ENCODE measurements around the gene TST.

Gene TST

GRCh38 chr22:37030560-37031281 is 11.5 kb upstream of the TST start:
- Histone ChIP-seq H3K4me3 (ENCODE audit: extremely low read depth, insufficient read depth, low read length, poor library complexity, severe bottlenecking) (no peak overlapping the region), H3K4me1 (ENCODE audit: control insufficient read depth, insufficient read depth, low read length, poor library complexity, severe bottlenecking) (peaks cover 3% of the 10 kb centered on the region), H3K27ac (ENCODE audit: low read depth, low read length, severe bottlenecking) (no peak overlapping the region), H3K9me3 (ENCODE audit: control insufficient read depth, low read length) (no peaks in the 10 kb centered on the region), H3K36me3 (ENCODE audit: control insufficient read depth, insufficient read depth, low read length) (peaks cover 45% of the 10 kb centered on the region)
- 81 to 83% methylated on average over 13 to 14 of the region's 14 CpGs for WGBS, 2 experiments (ENCODE audit: insufficient coverage in 2 of 2)

GRCh38 chr22:37028692-37029674 is 9.7 kb upstream of the TST start:
- 94% methylated on average over 19 to 20 of the region's 22 CpGs for WGBS, 2 experiments (ENCODE audit: insufficient coverage in 2 of 2)
- H3K4me3 ChIP-seq (ENCODE audit: extremely low read depth, insufficient read depth, low read length, poor library complexity, severe bottlenecking) = no peak overlapping the region
- H3K9me3 ChIP-seq (ENCODE audit: control insufficient read depth, low read length) = no peaks in the 10 kb centered on the region
- peaks cover 62% of the 10 kb centered on the region for H3K36me3 ChIP-seq (ENCODE audit: control insufficient read depth, insufficient read depth, low read length)
- H3K4me1 ChIP-seq (ENCODE audit: control insufficient read depth, insufficient read depth, low read length, poor library complexity, severe bottlenecking) = peaks cover 3% of the 10 kb centered on the region
- no peak overlapping the region for H3K27ac ChIP-seq (ENCODE audit: low read depth, low read length, severe bottlenecking)

DNA sequence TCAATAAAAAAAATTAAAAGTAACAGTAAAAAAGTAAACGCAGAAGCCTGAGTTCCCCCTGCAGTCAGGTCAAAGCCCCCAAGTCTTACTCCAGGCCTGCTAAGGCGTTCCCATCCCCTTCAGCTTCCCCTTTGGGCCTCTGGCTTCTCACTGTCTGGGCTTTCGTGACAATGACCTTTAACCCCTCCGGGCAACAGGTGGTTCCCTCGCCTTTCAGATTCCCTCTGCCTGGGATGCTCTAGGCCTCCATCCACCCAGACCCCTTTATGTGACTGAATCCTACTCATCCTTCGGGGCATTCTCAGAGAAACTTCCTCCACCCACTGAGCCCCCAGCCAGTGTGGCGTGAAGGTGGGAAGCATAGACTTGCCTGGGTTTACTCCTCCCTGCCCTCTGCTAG is 8.3 kb upstream of the TST start:
- peaks cover 68% of the 10 kb centered on the region for H3K36me3 ChIP-seq (ENCODE audit: control insufficient read depth, insufficient read depth, low read length)
- WGBS, 2 experiments (ENCODE audit: insufficient coverage in 2 of 2) = 83 to 96% methylated on average over 5 to 6 of the region's 7 CpGs
- H3K9me3 ChIP-seq (ENCODE audit: control insufficient read depth, low read length) = no peaks in the 10 kb centered on the region

GRCh38 chr22:37026325-37026724 is 7.1 kb upstream of the TST start:
- Histone ChIP-seq H3K9me3 (ENCODE audit: control insufficient read depth, low read length) (no peaks in the 10 kb centered on the region), H3K36me3 (ENCODE audit: control insufficient read depth, insufficient read depth, low read length) (peaks cover 68% of the 10 kb centered on the region), H3K27ac (ENCODE audit: low read depth, low read length, severe bottlenecking) (no peak overlapping the region), H3K4me1 (ENCODE audit: control insufficient read depth, insufficient read depth, low read length, poor library complexity, severe bottlenecking) (peaks cover 11% of the 10 kb centered on the region), H3K4me3 (ENCODE audit: extremely low read depth, insufficient read depth, low read length, poor library complexity, severe bottlenecking) (no peak overlapping the region)
- WGBS, 2 experiments (ENCODE audit: insufficient coverage in 2 of 2) = 97 to 100% methylated on average over 3 to 4 of the region's 5 CpGs

More for the DNA sequence above, 8.3 kb upstream of the TST start:
- Histone ChIP-seq H3K4me1 (ENCODE audit: control insufficient read depth, insufficient read depth, low read length, poor library complexity, severe bottlenecking) (peaks cover 6% of the 10 kb centered on the region), H3K4me3 (ENCODE audit: extremely low read depth, insufficient read depth, low read length, poor library complexity, severe bottlenecking) (no peak overlapping the region), H3K27ac (ENCODE audit: low read depth, low read length, severe bottlenecking) (no peak overlapping the region)

DNA sequence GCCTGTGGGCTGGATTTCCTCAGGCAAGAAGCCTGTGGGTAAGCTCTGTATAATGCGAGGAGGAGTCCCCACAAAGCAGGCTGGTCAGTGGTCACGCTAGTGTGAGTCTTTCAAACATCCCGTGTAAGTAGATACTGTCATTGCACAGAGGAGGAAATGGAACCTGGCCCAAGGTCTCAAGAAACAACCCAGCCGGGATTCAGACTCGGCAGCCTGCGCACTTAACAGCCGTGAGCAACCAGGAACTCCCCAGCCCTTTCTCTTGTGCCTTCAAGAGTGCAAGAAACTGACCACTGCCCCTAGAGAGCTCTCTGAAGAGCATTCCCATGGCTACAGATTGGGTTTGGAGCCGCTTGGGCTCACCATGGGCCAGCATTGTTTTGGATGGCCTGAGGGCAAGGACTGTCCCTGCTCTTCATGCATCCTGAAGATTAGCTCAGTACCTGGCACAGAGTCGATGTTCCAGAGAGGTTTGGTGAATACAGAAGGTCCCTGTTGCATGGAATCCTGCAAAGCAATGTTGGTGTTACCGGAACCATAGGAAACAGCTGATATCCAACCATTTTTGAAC is 6.3 kb upstream of the TST start:
- Histone ChIP-seq H3K4me3 (ENCODE audit: extremely low read depth, insufficient read depth, low read length, poor library complexity, severe bottlenecking) (no peak overlapping the region), H3K9me3 (ENCODE audit: control insufficient read depth, low read length) (no peaks in the 10 kb centered on the region), H3K36me3 (ENCODE audit: control insufficient read depth, insufficient read depth, low read length) (peaks cover 68% of the 10 kb centered on the region), H3K27ac (ENCODE audit: low read depth, low read length, severe bottlenecking) (no peak overlapping the region), H3K4me1 (ENCODE audit: control insufficient read depth, insufficient read depth, low read length, poor library complexity, severe bottlenecking) (peaks cover 11% of the 10 kb centered on the region)
- WGBS, 2 experiments (ENCODE audit: insufficient coverage in 2 of 2) = 86 to 88% methylated on average over 10 of the region's 10 CpGs

GRCh38 chr22:37024339-37025157 is 5.3 kb upstream of the TST start:
- Histone ChIP-seq H3K4me1 (ENCODE audit: control insufficient read depth, insufficient read depth, low read length, poor library complexity, severe bottlenecking) (peaks cover 9% of the 10 kb centered on the region), H3K36me3 (ENCODE audit: control insufficient read depth, insufficient read depth, low read length) (peaks cover 59% of the 10 kb centered on the region), H3K4me3 (ENCODE audit: extremely low read depth, insufficient read depth, low read length, poor library complexity, severe bottlenecking) (no peak overlapping the region), H3K27ac (ENCODE audit: low read depth, low read length, severe bottlenecking) (no peak overlapping the region), H3K9me3 (ENCODE audit: control insufficient read depth, low read length) (no peaks in the 10 kb centered on the region)
- WGBS, 2 experiments (ENCODE audit: insufficient coverage in 2 of 2) = 96 to 97% methylated on average over 61 to 69 of the region's 71 CpGs

- WGBS, 2 experiments (ENCODE audit: insufficient coverage in 2 of 2) = 96 to 99% methylated on average over 22 to 34 of the region's 34 CpGs
- Histone ChIP-seq H3K4me1 (ENCODE audit: control insufficient read depth, insufficient read depth, low read length, poor library complexity, severe bottlenecking) (peaks cover 9% of the 10 kb centered on the region), H3K36me3 (ENCODE audit: control insufficient read depth, insufficient read depth, low read length) (peaks cover 52% of the 10 kb centered on the region)
Measured at GRCh38 chr22:37023743-37024338, 4.6 kb upstream of the TST start.

DNA sequence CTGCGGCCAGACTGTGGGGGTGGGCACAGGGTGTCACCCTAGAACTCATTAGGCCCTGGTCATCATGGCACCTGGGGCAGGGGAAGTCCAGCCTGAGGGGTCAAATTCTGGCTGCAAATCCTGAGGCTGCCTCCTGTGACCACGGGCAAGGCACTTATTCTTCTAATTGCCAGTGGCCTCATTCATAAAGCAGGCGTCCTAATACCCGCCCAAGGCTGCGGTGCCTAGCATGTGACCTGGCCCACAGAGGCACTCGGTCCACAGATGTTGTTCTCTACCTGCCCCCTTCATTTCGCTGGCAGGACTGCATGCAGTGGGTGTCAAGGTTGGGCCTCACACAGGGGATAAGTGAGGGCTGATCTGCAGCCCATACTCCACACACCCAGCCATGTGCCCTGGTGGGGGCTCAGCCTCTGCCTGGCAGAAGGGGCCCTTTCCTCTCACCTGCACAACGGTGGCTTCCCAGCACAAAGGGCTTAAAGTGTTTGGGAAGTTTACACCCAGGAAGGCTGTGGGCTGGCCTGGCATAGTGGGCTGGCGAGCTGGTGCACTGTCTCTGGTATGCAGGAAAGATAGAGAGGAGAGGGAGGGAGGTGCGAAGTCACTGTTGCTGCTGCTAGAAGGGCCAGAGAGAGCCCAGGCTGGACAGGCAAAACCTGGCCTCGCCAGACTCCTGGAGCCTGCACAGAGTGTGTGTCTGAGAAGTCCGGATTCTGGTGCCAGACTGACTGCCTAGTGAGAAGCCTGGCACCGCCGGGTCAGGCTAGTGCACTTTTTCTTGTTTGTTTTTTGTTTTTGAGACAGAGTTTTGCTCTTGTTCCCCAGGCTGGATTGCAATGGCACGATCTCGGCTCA is 3.5 kb upstream of the TST start:
- H3K36me3 ChIP-seq (ENCODE audit: control insufficient read depth, insufficient read depth, low read length) = peaks cover 47% of the 10 kb centered on the region
- no peaks in the 10 kb centered on the region for H3K9me3 ChIP-seq (ENCODE audit: control insufficient read depth, low read length)
- no peak overlapping the region for H3K4me3 ChIP-seq (ENCODE audit: extremely low read depth, insufficient read depth, low read length, poor library complexity, severe bottlenecking)
- no peak overlapping the region for H3K27ac ChIP-seq (ENCODE audit: low read depth, low read length, severe bottlenecking)
- 90 to 92% methylated on average over 15 of the region's 16 CpGs for WGBS, 2 experiments (ENCODE audit: insufficient coverage in 2 of 2)
- peaks cover 15% of the 10 kb centered on the region for H3K4me1 ChIP-seq (ENCODE audit: control insufficient read depth, insufficient read depth, low read length, poor library complexity, severe bottlenecking)

More at GRCh38 chr22:37023743-37024338, 4.6 kb upstream of the TST start:
- Histone ChIP-seq H3K4me3 (ENCODE audit: extremely low read depth, insufficient read depth, low read length, poor library complexity, severe bottlenecking) (no peak overlapping the region), H3K9me3 (ENCODE audit: control insufficient read depth, low read length) (no peaks in the 10 kb centered on the region), H3K27ac (ENCODE audit: low read depth, low read length, severe bottlenecking) (no peak overlapping the region)

DNA sequence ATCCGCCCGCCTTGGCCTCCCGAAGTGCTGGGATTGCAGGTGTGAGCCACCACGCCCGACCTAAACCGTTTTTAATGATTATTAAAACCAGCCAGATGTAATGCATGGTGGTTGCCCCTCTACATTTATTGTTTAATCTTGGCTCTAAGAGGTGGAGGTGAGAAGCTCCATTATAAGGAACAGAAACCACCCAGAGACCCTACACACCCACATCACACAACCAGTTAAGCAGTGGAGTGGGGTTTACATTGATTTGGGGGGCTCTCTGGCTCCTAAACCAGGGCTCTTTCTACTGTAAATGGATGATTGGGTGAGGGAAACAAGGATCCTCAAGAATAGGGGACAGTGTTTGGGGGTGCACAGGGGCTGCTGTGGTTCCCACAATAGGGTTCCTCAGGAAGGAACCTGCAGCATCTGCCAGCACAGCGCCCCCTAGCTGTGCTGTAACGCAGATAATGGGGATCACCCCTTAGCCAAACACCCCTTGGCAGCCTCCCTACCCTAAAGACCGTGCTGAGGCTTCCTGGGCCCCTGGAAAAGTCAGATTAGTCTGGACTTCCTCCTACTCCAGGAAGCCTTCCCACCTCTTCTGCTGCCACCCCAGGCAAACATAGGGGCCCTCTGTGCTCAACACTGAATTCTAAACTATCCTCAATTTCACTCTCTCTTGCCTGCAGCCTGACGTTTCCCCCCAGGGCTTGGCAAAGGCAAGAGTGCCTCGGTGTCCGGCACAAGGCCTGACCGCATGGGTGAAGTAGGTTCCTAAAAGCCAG is 2.6 kb upstream of the TST start:
- peaks cover 47% of the 10 kb centered on the region for H3K36me3 ChIP-seq (ENCODE audit: control insufficient read depth, insufficient read depth, low read length)
- H3K4me1 ChIP-seq (ENCODE audit: control insufficient read depth, insufficient read depth, low read length, poor library complexity, severe bottlenecking) = peaks cover 15% of the 10 kb centered on the region
- 82 to 96% methylated on average over 11 to 13 of the region's 13 CpGs for whole genome bisulfite sequencing, 2 experiments (ENCODE audit: insufficient coverage in 2 of 2)

More for the DNA sequence above, 2.6 kb upstream of the TST start:
- Histone ChIP-seq H3K27ac (ENCODE audit: low read depth, low read length, severe bottlenecking) (no peak overlapping the region), H3K9me3 (ENCODE audit: control insufficient read depth, low read length) (no peaks in the 10 kb centered on the region), H3K4me3 (ENCODE audit: extremely low read depth, insufficient read depth, low read length, poor library complexity, severe bottlenecking) (no peak overlapping the region)
